Caco-2 (cell line): Measurements from ENCODE around the gene CDC42BPB. TPM values are rescaled to one million over a fixed set of nuclear protein-coding genes. Genes with fewer than 3 reads are reported as not detected.
A peak's percentile ranks its signal among the peaks of the same experiment; 100 is the strongest.

Experiments
- BruUV-seq: library from RNA; stranded (reverse); fragments of 400-500 nt; replicated peaks from 2 replicates; lab custom pipeline; 2021; lab: Mats Ljungman, UMichigan
- CTCF ChIA-PET: fragments of 300-600 bp; sonication (Branson Sonifier 250); formaldehyde crosslinking; loops from one replicate; lab custom pipeline; 2022; ENCODE audit warnings: antibody characterized with exemption; lab: Charles Lee
- POLR2A ChIA-PET: fragments of 300-600 bp; sonication (Branson Sonifier 250); formaldehyde crosslinking; loops from one replicate; lab custom pipeline; 2022; ENCODE audit warnings: antibody characterized with exemption; lab: Charles Lee
- DNase-seq, 2 experiments: peaks; one replicate each; pipeline versions ENCODE4 v3.0.0 to v3.0.0-alpha.2; 2020 to 2022
- H3K27me3 ChIP-seq: replicated peaks from 2 replicates; pipeline ENCODE4 v1.6.0; 2011; ENCODE audit warnings: low read length; ENCODE audit not compliant: control insufficient read depth, insufficient read depth
- H3K36me3 ChIP-seq: 2 replicates; pipeline ENCODE4 v1.5.1; 2011; ENCODE audit warnings: low read length; ENCODE audit not compliant: control insufficient read depth, insufficient read depth
- H3K4me1 ChIP-seq: fragments of 250-450 bp; sonication (Bioruptor Pico); 2 replicates; pipeline ENCODE4 v1.5.1; 2020; ENCODE audit warnings: mild to moderate bottlenecking
- H3K4me3 ChIP-seq: 2 replicates; pipeline ENCODE4 v1.5.1; 2011; ENCODE audit warnings: low read depth, mild to moderate bottlenecking, control low read depth, low read length
- H3K9me3 ChIP-seq: fragments of 250-450 bp; sonication (Bioruptor Pico); 2 replicates; pipeline ENCODE4 v1.5.1; 2020; ENCODE audit warnings: mild to moderate bottlenecking, moderate library complexity
- H3K27ac Mint-ChIP-seq: one replicate; pipeline ENCODE4 v1.8.0; 2022; ENCODE audit warnings: mixed read lengths; ENCODE audit not compliant: unreplicated experiment
- H3K27me3 Mint-ChIP-seq: one replicate; pipeline ENCODE4 v1.8.0; 2022; ENCODE audit warnings: mixed read lengths; ENCODE audit not compliant: insufficient read depth, unreplicated experiment
- H3K36me3 Mint-ChIP-seq: one replicate; pipeline ENCODE4 v1.8.0; 2022; ENCODE audit warnings: mild to moderate bottlenecking, mixed read lengths; ENCODE audit not compliant: insufficient read depth, unreplicated experiment
- H3K4me1 Mint-ChIP-seq: one replicate; pipeline ENCODE4 v1.8.0; 2022; ENCODE audit warnings: low read depth, mixed read lengths; ENCODE audit not compliant: unreplicated experiment
- H3K4me3 Mint-ChIP-seq: one replicate; pipeline ENCODE4 v1.8.0; 2022; ENCODE audit warnings: mild to moderate bottlenecking, moderate library complexity, mixed read lengths; ENCODE audit not compliant: unreplicated experiment
- H3K9me3 Mint-ChIP-seq: one replicate; pipeline ENCODE4 v1.8.0; 2022; ENCODE audit warnings: mixed read lengths; ENCODE audit not compliant: unreplicated experiment
- intact Hi-C: fragments of 100-400 bp; cut with micrococcal nuclease; formaldehyde crosslinking; loops from one replicate; pipeline ENCODE4 v1.10.0; 2022; ENCODE audit not compliant: unreplicated experiment
- total RNA-seq: library from RNA; stranded (reverse); gene quantifications from 2 replicates; pipeline ENCODE4 v1.2.3, GENCODE V29; 2022
- TF ChIP-seq, protein P1 (sequence below), 2 experiments: fragments of 200-600 bp in 1 of 2; IDR thresholded peaks; 1 replicate in 1 of 2; 2 replicates in 1 of 2; pipeline versions ENCODE4 v1.5.1 to v1.8.0; 2011 to 2022; ENCODE audit warnings: antibody characterized with exemption in 1 of 2, control low read depth in 1 of 2, inconsistent platforms in 1 of 2, low read depth in 1 of 2, low read length in 1 of 2, mild to moderate bottlenecking in 1 of 2, moderate library complexity in 1 of 2; ENCODE audit not compliant: insufficient read depth in 1 of 2, severe bottlenecking in 1 of 2, unreplicated experiment in 1 of 2

The CDC42BPB gene
- total RNA-seq, 1 experiment from 2014 or later, result 55.1 TPM

DNA sequence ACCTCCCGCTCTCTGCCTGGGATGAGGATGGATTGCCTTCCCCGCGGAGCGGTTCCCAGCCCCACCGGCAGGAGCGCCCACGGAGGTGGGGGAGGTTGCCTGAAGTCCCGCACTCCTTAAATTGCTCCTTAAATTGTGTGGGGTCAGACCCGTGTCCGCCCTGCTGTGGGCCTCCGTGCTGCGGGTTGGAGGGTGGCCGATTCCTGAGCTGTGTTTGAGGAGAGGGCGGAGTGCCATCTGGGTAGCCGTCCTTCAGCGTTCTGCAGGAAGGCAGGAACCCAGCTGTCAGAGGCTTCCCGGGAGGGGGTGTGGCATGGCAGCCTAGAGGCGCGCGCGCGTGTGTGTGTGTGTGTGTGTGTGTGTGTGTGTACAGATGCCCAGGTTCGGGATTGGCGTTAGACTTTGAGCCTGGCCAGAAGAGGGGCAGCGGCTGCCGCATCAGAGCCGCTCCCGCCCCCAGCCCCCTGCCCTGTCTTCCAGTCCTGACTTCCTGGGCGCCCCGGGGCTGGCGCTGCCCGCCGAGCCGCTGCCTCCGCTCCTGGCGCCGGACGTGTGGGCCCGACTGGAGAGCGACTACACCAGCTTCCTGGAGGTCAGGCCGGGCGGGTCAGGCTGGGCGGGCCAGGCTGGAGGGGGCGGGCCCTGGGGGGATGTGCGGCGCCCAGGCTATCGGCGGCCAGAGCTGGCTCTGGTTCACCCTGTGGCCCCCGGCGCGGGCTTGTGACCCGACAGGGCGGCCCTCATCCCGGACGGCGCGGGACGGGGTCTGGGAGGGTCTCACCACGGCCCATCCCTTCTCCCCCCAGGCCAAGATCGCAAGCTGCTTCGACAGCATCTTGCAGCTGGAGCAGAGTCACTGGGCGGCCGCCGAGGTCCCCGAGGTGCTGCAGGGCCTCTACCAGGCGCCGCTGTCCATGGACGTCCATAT lies 46.4 kb upstream of the CDC42BPB start:
- Histone ChIP-seq H3K27me3 (no peaks in the 10 kb centered on the region), H3K4me1 (peaks cover 46% of the 10 kb centered on the region), H3K36me3 (no peaks in the 10 kb centered on the region), H3K4me3 (peak overlapping the region; percentile 42), H3K9me3 (no peaks in the 10 kb centered on the region)
- Mint-ChIP-seq H3K4me3 (peak overlapping the region; percentile 50), H3K36me3 (peaks cover 13% of the 10 kb centered on the region), H3K9me3 (no peaks in the 10 kb centered on the region), H3K4me1 (peaks cover 10% of the 10 kb centered on the region), H3K27me3 (no peaks in the 10 kb centered on the region), H3K27ac (no peak overlapping the region)
- DNase-seq, result peak; percentile 74 to 79
- ChIA-PET POLR2A (interaction anchor here (0.6 to 1.3 kb wide), 3 partner anchors 9 to 230 kb away, joined by 4 to 5 read pairs (median 5); partner anchors contain the start of genes EIF5 and EXOC3L4), CTCF (interaction anchor here (0.6 to 2.8 kb wide), 11 partner anchors 9 to 187 kb away, joined by 3 to 35 read pairs (median 6); partner anchors contain the start of gene EXOC3L4)
- no TSS peak for BruUV-seq
- intact Hi-C loops, result loop anchor here (2.0 kb wide), 2 partner anchors 83 to 181 kb away; no protein-coding TSS in a partner anchor
- TF ChIP-seq, protein P1, sequence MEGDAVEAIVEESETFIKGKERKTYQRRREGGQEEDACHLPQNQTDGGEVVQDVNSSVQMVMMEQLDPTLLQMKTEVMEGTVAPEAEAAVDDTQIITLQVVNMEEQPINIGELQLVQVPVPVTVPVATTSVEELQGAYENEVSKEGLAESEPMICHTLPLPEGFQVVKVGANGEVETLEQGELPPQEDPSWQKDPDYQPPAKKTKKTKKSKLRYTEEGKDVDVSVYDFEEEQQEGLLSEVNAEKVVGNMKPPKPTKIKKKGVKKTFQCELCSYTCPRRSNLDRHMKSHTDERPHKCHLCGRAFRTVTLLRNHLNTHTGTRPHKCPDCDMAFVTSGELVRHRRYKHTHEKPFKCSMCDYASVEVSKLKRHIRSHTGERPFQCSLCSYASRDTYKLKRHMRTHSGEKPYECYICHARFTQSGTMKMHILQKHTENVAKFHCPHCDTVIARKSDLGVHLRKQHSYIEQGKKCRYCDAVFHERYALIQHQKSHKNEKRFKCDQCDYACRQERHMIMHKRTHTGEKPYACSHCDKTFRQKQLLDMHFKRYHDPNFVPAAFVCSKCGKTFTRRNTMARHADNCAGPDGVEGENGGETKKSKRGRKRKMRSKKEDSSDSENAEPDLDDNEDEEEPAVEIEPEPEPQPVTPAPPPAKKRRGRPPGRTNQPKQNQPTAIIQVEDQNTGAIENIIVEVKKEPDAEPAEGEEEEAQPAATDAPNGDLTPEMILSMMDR (IDR thresholded peaks at IDR 0.05; ENCODE audit: insufficient read depth in 1 of 2, low read depth in 1 of 2, low read length in 1 of 2, severe bottlenecking in 1 of 2, unreplicated experiment in 1 of 2), result peak in 1 of 2 experiments; percentile 5

DNA sequence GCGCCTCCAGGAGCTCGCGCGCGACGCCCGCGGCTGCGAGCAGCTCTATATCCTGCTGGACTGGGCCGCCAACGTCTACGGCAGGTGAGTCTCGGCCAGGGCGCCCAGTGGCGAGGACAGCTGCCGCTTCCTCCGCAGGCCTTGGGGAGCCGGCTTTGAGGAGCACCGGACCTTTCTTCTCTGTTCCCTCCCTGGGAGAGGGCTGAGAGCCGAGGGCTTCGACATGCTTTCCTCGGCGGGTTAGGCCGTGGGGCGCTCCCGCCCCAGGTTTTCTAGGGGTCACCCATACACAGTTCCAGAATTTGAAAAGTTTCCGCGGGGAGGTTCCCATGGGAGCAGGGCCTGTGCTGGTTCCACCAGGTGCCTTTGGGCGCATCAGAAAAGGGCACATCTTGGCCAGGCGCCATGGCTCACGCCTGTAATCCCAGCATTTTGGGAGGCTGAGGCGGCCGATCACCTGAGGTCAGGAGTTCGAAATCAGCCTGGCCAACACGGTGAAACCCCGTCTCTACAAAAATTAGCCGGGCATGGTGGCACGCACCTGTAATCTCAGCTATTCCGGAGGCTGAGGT lies 45.4 kb upstream of the CDC42BPB start:
- peak overlapping the region; percentile 50 for H3K4me3 Mint-ChIP-seq
- TF ChIP-seq, protein P1 (IDR thresholded peaks at IDR 0.05; ENCODE audit: insufficient read depth in 1 of 2, low read depth in 1 of 2, low read length in 1 of 2, severe bottlenecking in 1 of 2, unreplicated experiment in 1 of 2), result no peak
- DNase-seq, result no peak
- H3K36me3 Mint-ChIP-seq, result peaks cover 13% of the 10 kb centered on the region
- H3K27ac Mint-ChIP-seq, result no peak overlapping the region
- H3K9me3 ChIP-seq, result no peaks in the 10 kb centered on the region
- no TSS peak for BruUV-seq
- H3K27me3 ChIP-seq, result no peaks in the 10 kb centered on the region
- ChIA-PET POLR2A (no interaction called here), CTCF (interaction anchor here (0.6 kb wide), 1 partner anchor 71 kb away, joined by 4 read pairs; no protein-coding TSS in a partner anchor)
- no peak overlapping the region for H3K4me3 ChIP-seq
- H3K9me3 Mint-ChIP-seq, result no peaks in the 10 kb centered on the region
- peaks cover 54% of the 10 kb centered on the region for H3K4me1 ChIP-seq
- intact Hi-C loops, result no loop called here
- peaks cover 10% of the 10 kb centered on the region for H3K4me1 Mint-ChIP-seq
- no peaks in the 10 kb centered on the region for H3K36me3 ChIP-seq
- H3K27me3 Mint-ChIP-seq, result no peaks in the 10 kb centered on the region

DNA sequence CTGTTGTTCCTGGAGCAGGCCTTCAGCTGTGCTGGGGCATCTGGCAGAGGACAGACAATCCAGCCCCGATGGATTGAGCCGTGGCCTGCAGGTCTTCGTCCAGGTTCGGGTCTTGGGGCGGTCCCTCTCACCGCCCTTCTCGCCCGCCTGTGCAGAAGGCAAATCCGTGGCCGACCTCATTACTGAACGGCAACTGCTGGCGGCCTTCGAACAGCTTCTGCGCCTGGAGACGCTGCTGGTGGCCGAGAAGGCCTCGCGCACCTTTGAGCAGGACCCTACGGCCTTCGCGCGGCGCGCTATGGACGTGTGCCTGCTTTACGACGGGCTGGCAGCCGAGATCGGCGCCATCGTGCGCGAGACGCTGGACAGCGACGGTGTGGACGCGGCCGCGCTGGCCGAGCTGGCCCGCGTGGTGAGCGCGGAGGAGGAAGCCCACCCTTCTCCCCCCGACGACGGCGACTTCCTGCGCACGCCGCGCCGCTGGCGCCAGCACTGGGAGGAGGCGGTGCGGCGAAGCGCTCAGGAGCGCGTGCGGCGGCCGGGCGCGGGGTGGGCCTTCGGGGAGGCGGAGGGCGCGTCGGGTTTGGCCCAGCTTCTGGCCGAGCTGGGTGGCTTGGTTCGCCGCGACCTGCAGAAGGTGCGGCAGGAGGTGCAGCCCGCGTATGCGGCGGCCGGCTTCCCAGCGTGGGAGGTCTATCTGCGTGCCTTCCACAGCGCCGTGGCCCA lies 44.8 kb upstream of the CDC42BPB start:
- BruUV-seq, result no TSS peak
- Histone ChIP-seq H3K9me3 (no peaks in the 10 kb centered on the region), H3K27me3 (no peaks in the 10 kb centered on the region), H3K4me1 (peaks cover 54% of the 10 kb centered on the region), H3K36me3 (no peaks in the 10 kb centered on the region), H3K4me3 (no peak overlapping the region)
- Mint-ChIP-seq H3K4me3 (no peak overlapping the region), H3K36me3 (peaks cover 13% of the 10 kb centered on the region), H3K4me1 (peaks cover 10% of the 10 kb centered on the region), H3K27ac (no peak overlapping the region), H3K27me3 (no peaks in the 10 kb centered on the region), H3K9me3 (no peaks in the 10 kb centered on the region)
- TF ChIP-seq, protein P1 (IDR thresholded peaks at IDR 0.05; ENCODE audit: insufficient read depth in 1 of 2, low read depth in 1 of 2, low read length in 1 of 2, severe bottlenecking in 1 of 2, unreplicated experiment in 1 of 2), result no peak
- no peak for DNase-seq
- intact Hi-C loops, result no loop called here
- ChIA-PET POLR2A (no interaction called here), CTCF (no interaction called here)
